K562 (cell line): ENCODE data around the gene DTNB. TPM values are rescaled to one million over a fixed set of nuclear protein-coding genes. Genes with fewer than 3 reads are reported as not detected.

Experiments
- ATAC-seq: fragments of 200-7000 bp; cut with Tn5 transposase; 3 replicates; pipeline ENCODE4 v1.9.1; 2020; ENCODE audit warnings: moderate library complexity
- BruUV-seq: library from RNA; stranded (reverse); fragments of 400-500 nt; replicated peaks from 2 replicates; lab custom pipeline; 2021; lab: Mats Ljungman, UMichigan
- CTCF ChIA-PET: fragments of 300-600 bp; formaldehyde crosslinking; extraction: SDS; loops from one replicate; lab custom pipeline; 2021; ENCODE audit warnings: low intra/inter-chr PET ratio; lab: Yijun Ruan, JAX
- POLR2A ChIA-PET: fragments of 300-600, 350-650 bp; sonication (Branson Sonifier 250); formaldehyde crosslinking; extraction: SDS; loops from one replicate; lab custom pipeline; 2021; ENCODE audit warnings: antibody characterized with exemption, inconsistent platforms; lab: Yijun Ruan, JAX
- DNase-seq, 4 experiments: peaks; one replicate each; pipeline versions ENCODE4 v3.0.0 to v3.0.0-alpha.2; 2011 to 2018; ENCODE audit warnings: low spot score in 3 of 4, mixed read lengths in 3 of 4; ENCODE audit errors: extremely low read depth in 1 of 4
- FAIRE-seq: peaks from 2 replicates; lab custom pipeline; 2011; peaks lifted over from hg19 to GRCh38; lab: Jason Lieb, UNC
- H2AFZ ChIP-seq: 2 replicates; pipeline ENCODE4 v1.6.0; 2011; ENCODE audit warnings: low read depth, low read length, control low read depth, inconsistent platforms
- H3K27ac ChIP-seq: fragments of 200-600 bp; 3 replicates; pipeline ENCODE4 v1.8.0; 2011; ENCODE audit warnings: low read depth, mild to moderate bottlenecking, control low read depth, inconsistent platforms, low read length, moderate library complexity, mixed read lengths; ENCODE audit errors: extremely low read depth
- H3K27me3 ChIP-seq, 2 experiments: fragments of 300-600 bp in 1 of 2; 2 replicates in 1 of 2; 3 replicates in 1 of 2; pipeline versions ENCODE4 v1.6.0 to v1.8.0; 2011; ENCODE audit warnings: inconsistent platforms in 2 of 2, low read length in 2 of 2, mild to moderate bottlenecking in 1 of 2, mixed read lengths in 1 of 2, moderate library complexity in 1 of 2; ENCODE audit not compliant: control insufficient read depth in 2 of 2, insufficient read depth in 2 of 2
- H3K36me3 ChIP-seq: fragments of 300-600 bp; 3 replicates; pipeline ENCODE4 v1.8.0; 2011; ENCODE audit warnings: mild to moderate bottlenecking, low read length, inconsistent platforms; ENCODE audit not compliant: control insufficient read depth, insufficient read depth
- H3K4me1 ChIP-seq, 2 experiments: fragments of 200-600 bp in 1 of 2; replicated peaks in 1 of 2; 2 replicates in 1 of 2; 3 replicates in 1 of 2; pipeline versions ENCODE4 v1.5.1 to v1.8.0; 2011; ENCODE audit warnings: inconsistent platforms in 2 of 2, low read length in 2 of 2, mild to moderate bottlenecking in 1 of 2, mixed read lengths in 1 of 2, moderate library complexity in 1 of 2; ENCODE audit not compliant: control insufficient read depth in 2 of 2, insufficient read depth in 2 of 2
- H3K4me2 ChIP-seq: 2 replicates; pipeline ENCODE4 v1.6.1; 2011; ENCODE audit warnings: low read length, control low read depth, inconsistent platforms, mixed read lengths; ENCODE audit not compliant: insufficient read depth
- H3K4me3 ChIP-seq: fragments of 200-600 bp; sonication (generic), shearing (Covaris generic); 2 replicates; pipeline ENCODE4 v1.5.1; 2016; ENCODE audit warnings: control low read depth, inconsistent platforms
- H3K79me2 ChIP-seq: fragments of 200-600 bp; 3 replicates; pipeline ENCODE4 v1.8.0; 2011; ENCODE audit warnings: low read length, inconsistent platforms; ENCODE audit not compliant: control insufficient read depth, insufficient read depth
- H3K9ac ChIP-seq, 2 experiments: 2 replicates each; pipeline versions ENCODE4 v1.6.0 to v1.6.1; 2011; ENCODE audit warnings: low read depth in 2 of 2, low read length in 2 of 2, control low read depth in 1 of 2, inconsistent platforms in 1 of 2, mild to moderate bottlenecking in 1 of 2, mixed read lengths in 1 of 2; ENCODE audit not compliant: insufficient read depth in 1 of 2
- H3K9me1 ChIP-seq: one replicate; pipeline ENCODE4 v1.6.0; 2011; ENCODE audit warnings: inconsistent platforms, mild to moderate bottlenecking, low read length, moderate library complexity; ENCODE audit not compliant: control insufficient read depth, insufficient read depth
- H3K9me3 ChIP-seq: replicated peaks from 2 replicates; pipeline ENCODE4 v1.5.1; 2011; ENCODE audit warnings: low read depth, low read length, inconsistent platforms; ENCODE audit not compliant: control insufficient read depth, insufficient read depth
- H4K20me1 ChIP-seq: replicated peaks from 2 replicates; pipeline ENCODE4 v1.6.1; 2011; ENCODE audit warnings: low read length, inconsistent platforms, mixed read lengths; ENCODE audit not compliant: control insufficient read depth, insufficient read depth
- ADNP ChIP-seq: fragments of 200-800 bp; sonication (Bioruptor generic); IDR thresholded peaks from 2 replicates; pipeline ENCODE4 v1.6.1; 2016; ENCODE audit warnings: missing genetic modification characterization, missing compliant biosample characterization
- CEBPB ChIP-seq: fragments of 450-650 bp; IDR thresholded peaks from 2 replicates; pipeline ENCODE4 v1.6.1; 2016; ENCODE audit warnings: missing genetic modification characterization, missing compliant biosample characterization
- MIER1 ChIP-seq: fragments of 450-650 bp; IDR thresholded peaks from 2 replicates; pipeline ENCODE4 v1.6.1; 2016; ENCODE audit warnings: antibody characterized with exemption, mild to moderate bottlenecking, low read depth
- POLR3G ChIP-seq: IDR thresholded peaks from 2 replicates; pipeline ENCODE4 v1.6.1; 2011; ENCODE audit not compliant: insufficient read length, insufficient replicate concordance; ENCODE audit errors: extremely low read depth
- PTRF ChIP-seq: fragments of 450-650 bp; IDR thresholded peaks from 2 replicates; pipeline ENCODE4 v1.6.1; 2016; ENCODE audit warnings: mild to moderate bottlenecking, missing genetic modification characterization, missing compliant biosample characterization
- SNAPC5 ChIP-seq: fragments of 250-450 bp; sonication (Bioruptor Pico); IDR thresholded peaks from 2 replicates; pipeline ENCODE4 v1.8.0; 2021; ENCODE audit warnings: moderate library complexity, mild to moderate bottlenecking, inconsistent platforms
- SRSF9 ChIP-seq: fragments of 200-400 bp; formaldehyde crosslinking; IDR thresholded peaks from 2 replicates; pipeline ENCODE4 v1.6.1; 2017; ENCODE audit warnings: low read depth, low read length, borderline replicate concordance
- XRCC3 ChIP-seq: fragments of 450-650 bp; IDR thresholded peaks from 2 replicates; pipeline ENCODE4 v1.6.1; 2017; ENCODE audit warnings: mild to moderate bottlenecking, moderate library complexity
- ZBTB8A ChIP-seq: fragments of 450-650 bp; IDR thresholded peaks from 2 replicates; pipeline ENCODE4 v1.6.1; 2018; ENCODE audit warnings: mild to moderate bottlenecking, moderate library complexity; ENCODE audit not compliant: partially characterized antibody
- ZNF121 ChIP-seq: sonication (generic); formaldehyde crosslinking; conservative IDR thresholded peaks from 2 replicates; pipeline ENCODE4 v1.8.0; 2022; ENCODE audit warnings: missing genetic modification reagents
- ZNF212 ChIP-seq: fragments of 450-650 bp; formaldehyde crosslinking; IDR thresholded peaks from 2 replicates; pipeline ENCODE4 v1.4.0; 2020; ENCODE audit warnings: mild to moderate bottlenecking
- WGBS: fragments of 100-300 bp; shearing (Covaris generic); methylation state at CpG from one replicate; pipeline ENCODE4 v1.1.6; 2016; ENCODE audit warnings: low coverage, mixed read lengths; ENCODE audit not compliant: insufficient coverage; ENCODE audit errors: missing lambda C conversion rate; 5-methylcytosine and 5-hydroxymethylcytosine counted together
- in situ Hi-C: fragments of 300-500 bp; cut with MboI; formaldehyde crosslinking; loops from 4 replicates; pipeline ENCODE4 v1.15.0; 2018; ENCODE audit warnings: inconsistent platforms, mixed read lengths
- intact Hi-C: fragments of 100-400 bp; cut with micrococcal nuclease; formaldehyde crosslinking; loops from 2 replicates; pipeline ENCODE4 v1.14.2; 2022
- polyA plus RNA-seq, 8 experiments: library from polyadenylated mRNA; depleted of rRNA in 4 of 8; stranded (reverse) in 5 of 8; unstranded in 3 of 8; fragments of >200 nt; fragmentation: Nextera tagmentation in 2 of 8; fragmentation: Illumina TruSeq in 1 of 8; extraction: Ambion mirVana in 2 of 8; extraction: Trizol in 1 of 8; gene quantifications; 2 replicates each; pipeline versions ENCODE4 v1.2.1 to v1.2.3, GENCODE V29; 2011 to 2014; ENCODE audit warnings: inconsistent platforms in 1 of 8, missing spikeins in 1 of 8
- total RNA-seq, 7 experiments: library from RNA; depleted of rRNA in 6 of 7; stranded (reverse); fragments of >200 nt in 6 of 7; fragmentation: Illumina TruSeq in 2 of 7; extraction: Trizol in 2 of 7; gene quantifications; 2 replicates each; pipeline versions ENCODE4 v1.2.1 to v1.2.3, GENCODE V29; 2011 to 2021; ENCODE audit warnings: low replicate concordance in 1 of 7

DTNB gene
- total and polyA plus RNA-seq, 9 of the 15 experiments (the other 6 are each of a cell fraction or from before 2014, with no cell fraction given): 0.18 to 2.0 (median 0.77) TPM; not detected in 2

- ChIA-PET POLR2A (interaction anchor here (0.6 to 1.0 kb wide), 3 partner anchors 19 to 87 kb away, joined by 3 to 4 read pairs (median 4); no protein-coding TSS in a partner anchor), CTCF (no interaction called here)
- TF ChIP-seq PTRF (tag) (no peak), POLR3G (no peak), ZNF212 (no peak), SNAPC5 (no peak), XRCC3 (no peak), CEBPB (tag) (no peak), MIER1 (no peak), ZNF121 (no peak), ADNP (tag) (no peak), ZBTB8A (no peak), SRSF9 (no peak)
- Histone ChIP-seq H3K4me2 (no peak overlapping the region), H3K9me3 (no peaks in the 10 kb centered on the region), H2AFZ (no peak overlapping the region), H3K4me3 (no peak overlapping the region), H3K4me1 (peaks cover 6 to 10% of the 10 kb centered on the region in 2 experiments; a peak in 3 of 5 replicates), H3K9ac (no peak overlapping the region), H4K20me1 (peaks cover 5% of the 10 kb centered on the region), H3K79me2 (no peaks in the 10 kb centered on the region), H3K36me3 (no peaks in the 10 kb centered on the region), H3K9me1 (peaks cover 3% of the 10 kb centered on the region), H3K27ac (no peak overlapping the region), H3K27me3 (peaks cover 21 to 71% of the 10 kb centered on the region in 2 experiments)
- intact Hi-C loops: no loop called here
- under 1% methylated on average over 11 of the region's 12 CpGs for WGBS
- no peak for DNase-seq
- FAIRE-seq: no peak
- BruUV-seq: no TSS peak
- in situ Hi-C loops: no loop called here
- no peak for ATAC-seq
Measured at GRCh38 chr2:25380586-25381375, 292.6 kb downstream of the DTNB start.
